Neutrophil (primary cell): ENCODE results near the gene SH3RF1.

Source experiments
- H3K27ac ChIP-seq: fragments of 200-600 bp; sonication (generic); 2 replicates; pipeline ENCODE4 v1.5.1; 2016; ENCODE audit warnings: mild to moderate bottlenecking, moderate library complexity
- H3K27me3 ChIP-seq: fragments of 200-600 bp; sonication (generic); 2 replicates; pipeline ENCODE4 v1.6.0; 2016; ENCODE audit warnings: mild to moderate bottlenecking
- H3K36me3 ChIP-seq: fragments of 200-600 bp; sonication (generic); 2 replicates; pipeline ENCODE4 v1.5.1; 2017
- H3K4me1 ChIP-seq, 2 experiments: fragments of 200-600 bp in 1 of 2; sonication (generic) in 1 of 2; 1 replicate in 1 of 2; 2 replicates in 1 of 2; pipeline versions ENCODE4 v1.5.1 to v1.6.1; 2013 to 2016; ENCODE audit warnings: low read depth in 1 of 2, low read length in 1 of 2, mild to moderate bottlenecking in 1 of 2, moderate library complexity in 1 of 2; ENCODE audit not compliant: control insufficient read depth in 1 of 2, insufficient read depth in 1 of 2
- H3K4me3 ChIP-seq, 2 experiments: fragments of 200-600 bp in 1 of 2; sonication (generic) in 1 of 2; 1 replicate in 1 of 2; 2 replicates in 1 of 2; pipeline ENCODE4 v1.5.1; 2013 to 2016; ENCODE audit warnings: low read depth in 1 of 2, low read length in 1 of 2, mild to moderate bottlenecking in 1 of 2, moderate library complexity in 1 of 2
- H3K9me3 ChIP-seq: fragments of 200-600 bp; sonication (generic); 2 replicates; pipeline ENCODE4 v1.5.1; 2016
- CTCF ChIP-seq: fragments of 200-600 bp; sonication (generic); IDR thresholded peaks from 2 replicates; pipeline ENCODE4 v1.5.1; 2016; ENCODE audit warnings: antibody characterized with exemption

Gene SH3RF1

GRCh38 chr4:169098532-169098931, 172.2 kb downstream of the SH3RF1 start:
- TF ChIP-seq CTCF = no peak
- H3K4me3 ChIP-seq = peak overlapping the region in 1 of 2 experiments; percentile 6
- peak overlapping the region; percentile 78 for H3K27ac ChIP-seq
- peaks cover 14 to 20% of the 10 kb centered on the region in 2 experiments for H3K4me1 ChIP-seq
- no peaks in the 10 kb centered on the region for H3K36me3 ChIP-seq
- no peaks in the 10 kb centered on the region for H3K9me3 ChIP-seq
- no peaks in the 10 kb centered on the region for H3K27me3 ChIP-seq

- peaks cover 14 to 20% of the 10 kb centered on the region in 2 experiments for H3K4me1 ChIP-seq
- no peaks in the 10 kb centered on the region for H3K27me3 ChIP-seq
- no peaks in the 10 kb centered on the region for H3K9me3 ChIP-seq
- H3K36me3 ChIP-seq = no peaks in the 10 kb centered on the region
- no peak for TF ChIP-seq CTCF
- H3K4me3 ChIP-seq = no peak overlapping the region
- peak overlapping the region; percentile 78 for H3K27ac ChIP-seq
These were observed 172.7 kb downstream of the SH3RF1 start for GRCh38 chr4:169098054-169098497.

GRCh38 chr4:169096221-169096620, 174.5 kb downstream of the SH3RF1 start:
- Histone ChIP-seq H3K36me3 (no peaks in the 10 kb centered on the region), H3K9me3 (no peaks in the 10 kb centered on the region), H3K27me3 (no peaks in the 10 kb centered on the region), H3K4me1 (peaks cover 14 to 20% of the 10 kb centered on the region in 2 experiments), H3K4me3 (no peak overlapping the region), H3K27ac (no peak overlapping the region)
- no peak for TF ChIP-seq CTCF

- no peak for TF ChIP-seq CTCF
These were observed 176.0 kb downstream of the SH3RF1 start for GRCh38 chr4:169094656-169095231.

GRCh38 chr4:169092889-169093522, 177.8 kb downstream of the SH3RF1 start:
- Histone ChIP-seq H3K27ac (no peak overlapping the region), H3K9me3 (no peaks in the 10 kb centered on the region), H3K27me3 (no peaks in the 10 kb centered on the region), H3K36me3 (no peaks in the 10 kb centered on the region), H3K4me1 (peaks cover 8 to 10% of the 10 kb centered on the region in 2 experiments), H3K4me3 (no peak overlapping the region)
- no peak for TF ChIP-seq CTCF

More at GRCh38 chr4:169094656-169095231, 176.0 kb downstream of the SH3RF1 start:
- no peaks in the 10 kb centered on the region for H3K9me3 ChIP-seq
- H3K27me3 ChIP-seq = no peaks in the 10 kb centered on the region
- H3K4me3 ChIP-seq = no peak overlapping the region
- H3K36me3 ChIP-seq = no peaks in the 10 kb centered on the region
- peaks cover 22 to 27% of the 10 kb centered on the region in 2 experiments for H3K4me1 ChIP-seq
- H3K27ac ChIP-seq = no peak overlapping the region
